ENCODE results near the gene GZMB.

Gene GZMB

GRCh38 chr14:24613747-24614146 is 20.2 kb downstream of the GZMB start:
- H3K4me3 ChIP-seq (replicated peaks; ENCODE audit: low read depth, low read length), result no peak overlapping the region
- no peak for TF ChIP-seq CTCF (IDR thresholded peaks at IDR 0.05; ENCODE audit: low read depth, low read length, missing control alignments)
- DNase-seq (ENCODE audit: extremely low read depth, low read depth), result no peak

- H3K4me3 ChIP-seq (replicated peaks; ENCODE audit: low read depth, low read length), result no peak overlapping the region
- TF ChIP-seq CTCF (IDR thresholded peaks at IDR 0.05; ENCODE audit: low read depth, low read length, missing control alignments), result no peak
- DNase-seq (ENCODE audit: extremely low read depth, low read depth), result no peak
Measured at GRCh38 chr14:24613241-24613640, 20.7 kb downstream of the GZMB start.

GRCh38 chr14:24612196-24612595 is 21.8 kb downstream of the GZMB start:
- TF ChIP-seq CTCF (IDR thresholded peaks at IDR 0.05; ENCODE audit: low read depth, low read length, missing control alignments), result no peak
- DNase-seq (ENCODE audit: extremely low read depth, low read depth), result no peak
- H3K4me3 ChIP-seq (replicated peaks; ENCODE audit: low read depth, low read length), result no peak overlapping the region

- DNase-seq (ENCODE audit: extremely low read depth, low read depth), result no peak
- no peak for TF ChIP-seq CTCF (IDR thresholded peaks at IDR 0.05; ENCODE audit: low read depth, low read length, missing control alignments)
- H3K4me3 ChIP-seq (replicated peaks; ENCODE audit: low read depth, low read length), result no peak within 1 kb of the TSS
Measured at GRCh38 chr14:24609655-24610344, 24.2 kb downstream of the GZMB start, which contains the start of gene GZMH. GZMH (minus strand) TSS chr14:24609685; CDS start chr14:24609613, 72 bp downstream.

GRCh38 chr14:24607635-24608514 is 26.1 kb downstream of the GZMB start:
- no peak for DNase-seq (ENCODE audit: extremely low read depth, low read depth)
- H3K4me3 ChIP-seq (replicated peaks; ENCODE audit: low read depth, low read length), result no peak overlapping the region
- no peak for TF ChIP-seq CTCF (IDR thresholded peaks at IDR 0.05; ENCODE audit: low read depth, low read length, missing control alignments)

- no peak for DNase-seq (ENCODE audit: extremely low read depth, low read depth)
- no peak for TF ChIP-seq CTCF (IDR thresholded peaks at IDR 0.05; ENCODE audit: low read depth, low read length, missing control alignments)
- H3K4me3 ChIP-seq (replicated peaks; ENCODE audit: low read depth, low read length), result no peak overlapping the region
Measured at GRCh38 chr14:24607081-24607480, 26.9 kb downstream of the GZMB start.
